GM18507 (cell line): Measurements from ENCODE around the gene NT5C3A.
"Not testable (repeated sequence)": the region's sequence is repeated elsewhere in the genome, so short reads cannot be mapped to it uniquely, and the experiment has no call there.

Source experiments
- DNase-seq: peaks from one replicate; pipeline ENCODE4 v3.0.0; 2011; ENCODE audit warnings: low read depth; ENCODE audit not compliant: insufficient read length; ENCODE audit errors: extremely low spot score
- FAIRE-seq: peaks from 2 replicates; lab custom pipeline; 2011; peaks lifted over from hg19 to GRCh38; lab: Jason Lieb, UNC

NT5C3A gene

DNA sequence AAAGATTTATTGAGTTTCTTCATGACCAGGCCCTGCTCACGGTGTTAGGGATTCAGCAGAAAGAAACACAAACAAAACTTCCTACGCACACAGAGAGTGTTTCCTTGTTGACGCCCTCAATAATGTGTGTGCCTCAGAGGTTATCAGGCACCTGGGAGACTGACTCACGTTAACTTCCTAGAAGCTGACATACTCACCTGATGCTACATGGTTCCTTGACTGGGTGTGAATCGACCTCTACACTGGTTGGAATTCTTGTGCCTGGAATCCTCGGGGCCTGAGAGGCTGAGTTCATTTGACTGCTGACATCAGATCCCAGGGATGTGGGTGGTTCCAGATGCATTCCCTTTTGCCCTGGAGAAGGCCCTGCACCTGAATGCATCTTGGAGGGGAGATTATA is 69.8 kb downstream of the NT5C3A start:
- not testable (repeated sequence) for FAIRE-seq, DNase-seq

DNA sequence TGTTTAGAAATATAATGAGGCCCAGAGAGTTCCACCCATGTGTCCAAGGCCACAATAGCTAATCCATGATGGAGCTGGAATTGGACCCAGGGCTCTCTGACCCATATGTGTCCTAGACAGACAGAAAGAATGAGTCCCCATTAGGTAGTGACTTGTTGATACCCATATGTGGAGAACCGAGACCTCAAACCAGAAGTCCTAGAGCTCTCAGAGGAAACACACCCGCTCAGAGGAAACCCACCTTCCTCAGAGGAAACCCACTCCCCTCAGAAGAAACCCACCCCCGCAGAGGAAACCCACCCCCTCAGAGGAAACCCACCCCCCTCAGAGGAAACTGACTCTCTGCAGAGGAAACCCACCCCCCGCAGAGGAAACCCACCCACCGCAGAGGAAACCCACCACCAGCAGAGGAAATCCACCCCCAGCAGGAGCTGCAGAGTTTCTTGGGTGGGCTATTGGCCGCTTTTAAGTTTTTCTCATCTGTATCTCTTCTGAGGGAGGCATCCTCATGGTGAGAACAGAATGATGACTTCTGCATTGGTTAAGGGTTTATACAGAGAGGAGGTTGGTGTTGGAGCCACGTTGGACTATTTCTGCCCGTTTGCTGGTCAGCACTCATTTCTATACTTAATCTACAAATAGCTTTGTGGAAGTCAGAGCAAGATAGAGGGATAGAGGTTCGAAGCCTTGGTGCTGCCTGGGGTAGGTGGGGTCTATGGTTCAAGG is 70.4 kb downstream of the NT5C3A start:
- not testable (repeated sequence) for DNase-seq, FAIRE-seq

DNA sequence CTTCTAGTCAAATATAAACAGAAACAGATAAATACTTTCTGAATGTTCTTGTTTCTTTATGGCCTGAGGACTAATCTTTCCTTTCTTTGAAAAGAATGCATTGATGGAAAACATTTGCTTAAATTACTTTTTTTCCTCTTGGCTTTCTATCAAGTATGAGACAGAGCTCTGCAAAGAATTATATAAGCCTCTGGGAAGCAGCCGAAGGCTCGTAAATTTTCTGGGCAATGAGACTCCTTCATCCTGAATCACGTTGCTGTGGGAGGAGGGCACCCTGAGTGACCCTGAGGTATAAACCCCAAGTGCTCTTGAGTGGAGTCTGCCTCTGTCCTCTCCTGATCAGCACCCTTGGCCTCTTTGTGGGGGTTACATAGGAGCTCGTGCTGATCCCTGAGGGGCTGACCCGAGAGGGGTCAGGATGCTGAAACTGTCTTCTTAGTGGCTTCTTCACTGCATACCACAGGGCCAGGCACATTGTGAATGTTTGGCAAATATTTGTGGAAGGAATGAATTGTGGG is 71.4 kb downstream of the NT5C3A start:
- not testable (repeated sequence) for DNase-seq, FAIRE-seq

DNA sequence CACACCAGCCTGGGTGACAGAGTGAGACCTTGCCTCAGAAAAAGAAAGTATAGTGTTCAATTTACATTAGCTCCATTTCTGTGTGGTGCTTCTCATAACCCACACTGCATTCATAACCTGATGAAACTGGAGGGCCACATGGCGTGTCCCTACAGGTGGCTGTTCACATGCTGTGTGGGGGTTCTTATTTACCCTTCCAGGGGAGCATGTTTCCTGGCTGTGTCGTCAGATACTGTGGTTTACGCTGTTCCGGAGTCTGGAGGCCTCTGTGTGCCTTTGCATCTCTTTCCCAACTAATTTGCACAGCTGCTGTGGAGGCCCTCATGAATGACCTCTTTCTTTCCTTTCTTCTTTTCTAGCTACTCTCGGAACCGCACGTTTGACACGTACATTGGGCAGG is 74.4 kb downstream of the NT5C3A start:
- peak; percentile 15 for FAIRE-seq
- not testable (repeated sequence) for DNase-seq

DNA sequence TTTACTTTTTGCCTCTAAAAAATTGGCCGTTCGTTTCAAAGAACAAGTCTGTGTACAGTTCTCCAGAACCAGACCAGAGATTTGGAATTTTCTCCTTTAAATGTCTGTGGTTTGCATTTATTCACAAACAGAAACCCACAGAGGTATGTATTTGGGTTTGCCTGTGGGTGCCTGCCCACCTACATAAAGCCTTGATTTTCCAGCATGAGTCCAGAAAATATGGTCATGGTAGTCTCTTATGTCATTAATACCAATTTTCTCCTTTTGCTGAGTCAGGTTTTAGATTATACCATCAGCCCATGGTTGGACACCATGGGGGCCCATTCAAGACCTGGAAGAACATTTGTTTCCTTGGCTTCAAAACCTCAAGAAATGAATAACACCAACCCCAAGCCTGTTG is 82.7 kb downstream of the NT5C3A start:
- not testable (repeated sequence) for FAIRE-seq, DNase-seq

DNA sequence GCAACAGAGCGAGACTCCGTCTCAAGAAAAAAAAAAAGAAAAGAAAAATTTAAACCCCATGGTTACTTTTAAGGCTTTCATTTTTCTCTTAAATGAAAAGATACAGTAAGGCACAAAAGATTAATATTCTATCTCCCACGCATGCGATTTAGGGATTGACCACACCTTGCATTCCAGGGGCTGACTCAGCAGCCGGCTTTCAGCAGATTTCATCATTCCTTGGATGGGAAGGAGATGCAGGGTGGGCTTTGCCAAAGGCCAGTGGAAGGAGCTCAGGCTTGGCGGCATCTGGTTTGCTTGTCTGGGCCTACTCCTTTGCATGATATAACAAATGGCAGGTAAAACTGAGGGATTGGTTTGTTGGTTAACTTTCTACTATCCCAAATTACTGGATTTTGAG is 83.3 kb downstream of the NT5C3A start:
- not testable (repeated sequence) for FAIRE-seq, DNase-seq

DNA sequence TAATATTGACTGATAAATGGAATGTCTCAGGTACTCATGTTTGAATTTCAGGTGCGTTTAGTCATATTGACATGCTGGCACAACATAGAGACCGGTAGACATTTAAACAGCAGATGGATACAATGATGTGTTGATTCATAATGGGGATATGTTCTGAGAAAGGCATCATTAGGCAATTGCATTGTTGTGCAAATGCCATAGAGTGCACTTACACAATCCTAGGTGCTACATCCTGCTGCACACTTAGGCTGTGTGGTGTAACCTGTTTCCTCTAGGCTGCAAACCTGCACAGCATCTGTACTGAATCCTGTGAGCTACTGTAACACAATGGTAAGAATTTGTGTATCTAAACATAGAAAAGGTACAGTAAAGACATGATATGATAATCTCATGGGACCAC is 85.4 kb downstream of the NT5C3A start:
- not testable (repeated sequence) for DNase-seq, FAIRE-seq

DNA sequence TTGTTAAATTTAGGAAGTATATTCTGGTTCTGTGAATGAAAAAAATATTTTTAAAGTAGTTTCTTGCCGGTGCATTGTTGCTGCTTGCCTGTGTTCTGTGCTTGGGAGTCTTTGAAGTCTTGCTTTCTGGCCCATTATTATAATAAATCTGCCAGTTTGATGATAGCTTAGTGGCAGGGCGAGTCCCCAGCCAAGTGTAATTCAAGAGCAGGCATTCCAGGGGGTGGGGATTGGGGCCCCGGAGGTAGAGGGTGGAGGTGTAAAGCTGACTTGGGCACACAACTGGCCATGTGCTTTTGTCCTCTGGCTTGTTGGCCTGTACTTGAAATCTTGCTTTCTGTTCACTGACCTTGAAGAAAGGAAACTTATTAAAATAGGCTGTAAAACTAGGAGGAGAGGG is 90.6 kb downstream of the NT5C3A start:
- DNase-seq, FAIRE-seq: not testable (repeated sequence)

DNA sequence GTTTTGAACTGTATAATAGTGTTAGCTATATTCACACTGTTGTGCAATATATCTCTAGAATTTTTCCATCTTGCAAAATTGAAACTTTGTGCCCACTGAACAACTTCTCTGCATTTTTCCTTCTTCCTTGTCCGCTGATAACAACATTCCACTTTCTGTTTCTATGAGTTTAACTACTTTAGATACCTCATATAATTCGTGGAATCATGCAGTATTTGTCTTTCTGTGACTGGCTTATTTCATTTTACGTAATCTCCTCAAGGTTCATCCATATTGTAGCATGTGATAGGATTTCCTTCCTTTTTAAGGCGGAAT is 95.4 kb downstream of the NT5C3A start:
- FAIRE-seq, DNase-seq: not testable (repeated sequence)

DNA sequence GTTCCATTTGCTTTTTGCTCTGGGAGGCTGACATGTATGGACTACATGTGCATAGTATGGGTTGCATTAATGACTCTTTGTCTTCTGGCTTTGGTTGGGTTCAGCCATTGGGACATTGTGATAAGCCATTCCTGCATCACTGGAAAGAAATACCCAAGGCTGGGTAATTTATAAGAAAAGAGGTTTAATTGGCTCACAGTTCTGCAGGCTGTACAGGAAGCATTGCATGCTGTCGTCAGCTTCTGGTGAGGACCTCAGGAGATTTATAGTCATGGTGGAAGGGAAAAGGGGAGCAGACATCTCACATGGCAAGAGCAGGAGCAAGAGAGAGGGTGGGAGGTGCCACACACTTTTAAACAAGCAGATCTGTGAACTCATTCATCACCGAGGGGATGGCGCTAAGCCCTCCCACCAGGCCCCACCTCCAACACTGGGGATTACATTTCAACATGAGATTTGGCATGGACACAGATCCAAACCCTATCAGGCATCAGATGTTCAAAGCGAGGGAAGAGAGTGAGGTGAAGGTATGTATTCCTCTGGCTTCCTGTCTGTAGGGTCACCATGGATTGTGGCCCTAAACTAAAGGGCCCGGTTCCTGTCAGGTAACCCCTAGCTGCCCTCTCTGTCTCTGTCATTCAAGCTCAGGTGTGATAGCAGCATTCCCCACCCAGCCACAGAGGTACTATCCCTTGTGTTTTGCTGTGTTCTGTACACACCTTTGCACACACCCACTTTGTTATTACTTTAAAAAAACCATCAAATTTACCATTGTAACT is 95.9 kb downstream of the NT5C3A start:
- not testable (repeated sequence) for DNase-seq, FAIRE-seq

DNA sequence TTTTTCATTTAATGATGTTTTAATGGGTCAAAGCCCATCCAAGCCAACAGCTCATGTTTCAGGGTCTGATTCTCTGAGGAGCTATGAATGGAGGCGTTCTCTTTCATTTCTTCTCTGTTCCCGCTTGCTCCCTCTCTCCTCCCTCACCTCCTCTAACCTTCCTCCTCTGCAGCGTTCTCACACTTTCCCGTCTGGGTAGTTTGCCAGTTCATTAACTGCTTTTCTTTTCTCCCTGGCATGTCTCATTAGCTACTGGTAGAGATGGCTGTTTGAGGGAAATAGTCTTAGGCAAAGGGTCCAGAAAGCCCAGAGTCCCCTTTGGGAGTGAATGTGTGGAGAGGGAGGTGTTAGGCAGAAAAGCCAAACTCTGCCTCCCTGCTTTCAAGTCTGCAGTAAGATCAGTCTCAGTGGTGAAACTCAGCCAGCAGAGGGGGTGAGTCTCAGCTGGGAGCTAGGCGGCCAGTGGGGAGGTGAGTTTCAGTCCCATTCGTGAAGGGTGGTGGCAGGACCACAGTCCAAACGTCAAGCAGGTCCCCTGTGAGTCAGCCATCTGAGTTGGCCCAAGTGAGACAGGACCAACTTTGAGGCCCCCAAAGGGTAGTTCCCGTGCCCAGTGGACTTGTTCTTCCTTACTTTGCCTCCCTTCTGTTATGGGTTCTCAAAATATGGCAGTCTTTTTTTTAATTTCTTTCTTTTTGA is 98.0 kb downstream of the NT5C3A start:
- FAIRE-seq: peak; percentile 95
- not testable (repeated sequence) for DNase-seq
